Measurements from ENCODE around the gene NRCAM. TPM values are rescaled to one million over a fixed set of nuclear protein-coding genes. Genes with fewer than 3 reads are reported as not detected.

The NRCAM gene
- total and polyA plus RNA-seq, 10 of the 15 experiments (the other 5 are each of a cell fraction or from before 2014, with no cell fraction given) = 0.30 to 2.0 (median 1.0) TPM

DNA sequence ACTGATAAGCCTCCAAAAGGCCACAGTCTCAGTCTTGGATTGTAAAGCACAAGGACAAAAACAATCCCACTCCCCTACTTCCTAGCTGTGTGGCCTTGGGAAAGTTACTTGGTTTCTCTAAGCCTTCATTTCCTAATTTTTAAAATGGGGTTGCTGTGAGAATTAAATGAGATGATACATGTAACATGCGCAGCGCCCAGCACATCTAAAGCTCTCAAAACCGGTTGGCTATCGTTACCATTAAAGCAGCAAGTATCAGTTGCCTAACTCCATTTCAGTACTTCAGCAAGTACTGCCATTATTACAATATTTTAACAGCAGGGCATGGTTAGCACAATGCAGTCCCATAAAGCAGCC is 1.9 kb downstream of the NRCAM start:
- Histone ChIP-seq H3K4me2 (ENCODE audit: control insufficient read depth, insufficient read depth) (no peak overlapping the region), H4K20me1 (ENCODE audit: control insufficient read depth, insufficient read depth) (no peaks in the 10 kb centered on the region; the same call in 1 of the 2 replicates), H3K9ac (ENCODE audit: control insufficient read depth, insufficient read depth, low read length) (no peak overlapping the region), H3K27me3 (replicated peaks in 1 of 2; ENCODE audit: control insufficient read depth in 2 of 2, insufficient read depth in 2 of 2, low read length in 1 of 2) (peaks cover 13 to 20% of the 10 kb centered on the region in 2 experiments), H3K9me3 (replicated peaks; ENCODE audit: control insufficient read depth, insufficient read depth, low read length) (no peaks in the 10 kb centered on the region), H3K36me3 (ENCODE audit: control insufficient read depth in 2 of 2, insufficient read depth in 2 of 2, low read length in 1 of 2) (no peaks in the 10 kb centered on the region), H3K4me3 (no peak overlapping the region), H3K4me1 (ENCODE audit: control insufficient read depth, insufficient read depth, low read length) (no peaks in the 10 kb centered on the region), H3K79me2 (ENCODE audit: control insufficient read depth, insufficient read depth, low read length) (no peaks in the 10 kb centered on the region), H3K27ac (ENCODE audit: control insufficient read depth, insufficient read depth) (no peak overlapping the region), H2AFZ (ENCODE audit: control insufficient read depth, low read depth, low read length) (no peak overlapping the region)
- no peak for TF ChIP-seq TCF12 (IDR thresholded peaks at IDR 0.05; ENCODE audit: low read depth, low read length)
- TF ChIP-seq EZH2 (IDR thresholded peaks at IDR 0.05; ENCODE audit: borderline replicate concordance, control insufficient read depth, low read depth, low read length) = 0 out of 2 replicates have a peak, but pooled peaks have one; percentile 20
- TF ChIP-seq ZNF217 (IDR thresholded peaks at IDR 0.05) = no peak
- SMC1A ChIA-PET (ENCODE audit: uncharacterized antibody, unreplicated experiment) = interaction anchor here (1.1 to 2.6 kb wide), 5 partner anchors 39 to 271 kb away, joined by 3 to 16 read pairs (median 4); no protein-coding TSS in a partner anchor
- CTCF ChIA-PET = interaction anchor here (0.5 to 4.5 kb wide), 6 partner anchors 9 to 276 kb away, joined by 3 to 28 read pairs (median 10); no protein-coding TSS in a partner anchor
- RAD21 ChIA-PET (ENCODE audit: unreplicated experiment) = interaction anchor here (2.7 kb wide), 1 partner anchor 43 kb away, joined by 8 read pairs; no protein-coding TSS in a partner anchor
- ATAC-seq (no peak), FAIRE-seq (no peak), DNase-seq (ENCODE audit: low read depth, low spot score) (no peak)
- intact Hi-C loops (cut with micrococcal nuclease; ENCODE audit: unreplicated experiment) = no loop called here
- POLR2A ChIA-PET = no interaction called here
- BruUV-seq (replicated peaks) = no TSS peak
- WGBS (ENCODE audit: insufficient coverage, insufficient replicate concordance, low lambda C conversion rate, missing lambda C conversion rate) = 80% methylated on average over 4 of the region's 4 CpGs
- in situ Hi-C loops (cut with MboI) = no loop called here

DNA sequence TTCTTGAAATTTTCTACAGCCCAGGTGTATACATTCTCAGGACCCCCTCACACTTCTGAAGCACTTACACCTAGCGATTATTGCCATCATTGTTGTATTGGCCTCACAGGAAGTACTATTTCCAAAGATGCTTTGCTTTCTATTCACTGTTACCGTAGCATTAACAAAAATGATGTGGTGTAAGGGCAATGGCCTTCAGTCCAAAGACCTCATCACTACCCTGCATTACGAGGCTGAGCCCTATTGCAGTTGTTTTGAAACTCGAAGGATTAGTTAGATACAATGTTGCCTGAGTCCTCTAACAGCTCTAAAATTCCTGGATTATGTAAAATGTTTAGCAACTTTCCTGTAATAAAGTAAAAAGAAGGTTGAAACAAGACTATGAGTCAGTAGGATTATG is 2.9 kb downstream of the NRCAM start:
- H3K36me3 ChIP-seq (ENCODE audit: control insufficient read depth in 2 of 2, insufficient read depth in 2 of 2, low read length in 1 of 2) = no peaks in the 10 kb centered on the region
- SMC1A ChIA-PET (ENCODE audit: uncharacterized antibody, unreplicated experiment) = interaction anchor here (1.1 to 2.6 kb wide), 9 partner anchors 11 to 270 kb away, joined by 3 to 16 read pairs (median 3); no protein-coding TSS in a partner anchor
- intact Hi-C loops (cut with micrococcal nuclease; ENCODE audit: unreplicated experiment) (loop anchor here (2.0 kb wide), 1 partner anchor 43 kb away; no protein-coding TSS in a partner anchor), in situ Hi-C loops (cut with MboI) (no loop called here)
- WGBS (ENCODE audit: insufficient coverage, insufficient replicate concordance, low lambda C conversion rate, missing lambda C conversion rate) = 46% methylated on average over 4 of the region's 4 CpGs
- no peak overlapping the region for H3K9ac ChIP-seq (ENCODE audit: control insufficient read depth, insufficient read depth, low read length)
- H3K4me2 ChIP-seq (ENCODE audit: control insufficient read depth, insufficient read depth) = no peak overlapping the region
- POLR2A ChIA-PET = no interaction called here
- H3K27me3 ChIP-seq (replicated peaks in 1 of 2; ENCODE audit: control insufficient read depth in 2 of 2, insufficient read depth in 2 of 2, low read length in 1 of 2) = peaks cover 13 to 15% of the 10 kb centered on the region in 2 experiments
- no peak for DNase-seq (ENCODE audit: low read depth, low spot score)
- no peak overlapping the region for H3K27ac ChIP-seq (ENCODE audit: control insufficient read depth, insufficient read depth)
- no peak for ATAC-seq
- TF ChIP-seq, protein P1, sequence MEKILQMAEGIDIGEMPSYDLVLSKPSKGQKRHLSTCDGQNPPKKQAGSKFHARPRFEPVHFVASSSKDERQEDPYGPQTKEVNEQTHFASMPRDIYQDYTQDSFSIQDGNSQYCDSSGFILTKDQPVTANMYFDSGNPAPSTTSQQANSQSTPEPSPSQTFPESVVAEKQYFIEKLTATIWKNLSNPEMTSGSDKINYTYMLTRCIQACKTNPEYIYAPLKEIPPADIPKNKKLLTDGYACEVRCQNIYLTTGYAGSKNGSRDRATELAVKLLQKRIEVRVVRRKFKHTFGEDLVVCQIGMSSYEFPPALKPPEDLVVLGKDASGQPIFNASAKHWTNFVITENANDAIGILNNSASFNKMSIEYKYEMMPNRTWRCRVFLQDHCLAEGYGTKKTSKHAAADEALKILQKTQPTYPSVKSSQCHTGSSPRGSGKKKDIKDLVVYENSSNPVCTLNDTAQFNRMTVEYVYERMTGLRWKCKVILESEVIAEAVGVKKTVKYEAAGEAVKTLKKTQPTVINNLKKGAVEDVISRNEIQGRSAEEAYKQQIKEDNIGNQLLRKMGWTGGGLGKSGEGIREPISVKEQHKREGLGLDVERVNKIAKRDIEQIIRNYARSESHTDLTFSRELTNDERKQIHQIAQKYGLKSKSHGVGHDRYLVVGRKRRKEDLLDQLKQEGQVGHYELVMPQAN (conservative IDR thresholded peaks at IDR 0.05) = no peak
- TF ChIP-seq RAD21 (IDR thresholded peaks at IDR 0.05; ENCODE audit: insufficient read depth, low read depth, low read length) = no peak
- TF ChIP-seq, protein P2, sequence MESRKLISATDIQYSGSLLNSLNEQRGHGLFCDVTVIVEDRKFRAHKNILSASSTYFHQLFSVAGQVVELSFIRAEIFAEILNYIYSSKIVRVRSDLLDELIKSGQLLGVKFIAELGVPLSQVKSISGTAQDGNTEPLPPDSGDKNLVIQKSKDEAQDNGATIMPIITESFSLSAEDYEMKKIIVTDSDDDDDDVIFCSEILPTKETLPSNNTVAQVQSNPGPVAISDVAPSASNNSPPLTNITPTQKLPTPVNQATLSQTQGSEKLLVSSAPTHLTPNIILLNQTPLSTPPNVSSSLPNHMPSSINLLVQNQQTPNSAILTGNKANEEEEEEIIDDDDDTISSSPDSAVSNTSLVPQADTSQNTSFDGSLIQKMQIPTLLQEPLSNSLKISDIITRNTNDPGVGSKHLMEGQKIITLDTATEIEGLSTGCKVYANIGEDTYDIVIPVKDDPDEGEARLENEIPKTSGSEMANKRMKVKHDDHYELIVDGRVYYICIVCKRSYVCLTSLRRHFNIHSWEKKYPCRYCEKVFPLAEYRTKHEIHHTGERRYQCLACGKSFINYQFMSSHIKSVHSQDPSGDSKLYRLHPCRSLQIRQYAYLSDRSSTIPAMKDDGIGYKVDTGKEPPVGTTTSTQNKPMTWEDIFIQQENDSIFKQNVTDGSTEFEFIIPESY (IDR thresholded peaks at IDR 0.05) = no peak
- TF ChIP-seq SMC3 (IDR thresholded peaks at IDR 0.05; ENCODE audit: borderline replicate concordance, low read length) = no peak
- TF ChIP-seq MEF2A (IDR thresholded peaks at IDR 0.05; ENCODE audit: insufficient read depth, low read depth, low read length) = no peak
- BruUV-seq (replicated peaks) = no TSS peak
- CTCF ChIA-PET = interaction anchor here (0.8 to 4.5 kb wide), 14 partner anchors 7 to 275 kb away, joined by 3 to 28 read pairs (median 4); no protein-coding TSS in a partner anchor
- FAIRE-seq = no peak
- H4K20me1 ChIP-seq (ENCODE audit: control insufficient read depth, insufficient read depth) = no peaks in the 10 kb centered on the region; the same call in 1 of the 2 replicates
- RAD21 ChIA-PET (ENCODE audit: unreplicated experiment) = interaction anchor here (2.7 kb wide), 1 partner anchor 44 kb away, joined by 8 read pairs; no protein-coding TSS in a partner anchor
- no peaks in the 10 kb centered on the region for H3K4me1 ChIP-seq (ENCODE audit: control insufficient read depth, insufficient read depth, low read length)
- no peak overlapping the region for H2AFZ ChIP-seq (ENCODE audit: control insufficient read depth, low read depth, low read length)
- no peaks in the 10 kb centered on the region for H3K9me3 ChIP-seq (replicated peaks; ENCODE audit: control insufficient read depth, insufficient read depth, low read length)
- H3K79me2 ChIP-seq (ENCODE audit: control insufficient read depth, insufficient read depth, low read length) = no peaks in the 10 kb centered on the region
- no peak overlapping the region for H3K4me3 ChIP-seq
